ENCODE measurements around the gene MTPN.

MTPN gene

GRCh38 chr7:135956393-135956792 lies 20.8 kb downstream of the MTPN start:
- DNase-seq (ENCODE audit: low read depth), result no peak

DNA sequence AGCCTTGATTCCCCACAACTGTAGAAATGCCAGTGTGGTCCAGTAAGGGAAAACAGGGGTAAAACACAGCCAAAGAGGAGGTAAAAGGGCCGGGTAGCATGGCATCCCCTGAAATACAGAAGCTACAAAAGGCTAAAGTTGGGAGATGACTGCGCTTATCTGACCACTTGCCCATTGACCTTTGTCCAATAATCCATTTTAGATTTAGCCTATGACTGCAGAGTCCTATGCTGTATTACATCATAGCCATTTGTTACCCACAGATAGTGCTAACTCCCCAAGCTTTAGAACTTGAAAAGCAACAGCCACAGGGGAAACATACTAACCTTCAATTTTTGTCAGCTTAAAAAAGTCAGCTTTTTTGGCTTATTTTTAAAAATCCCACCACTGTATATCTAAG lies 26.2 kb downstream of the MTPN start:
- no peak for DNase-seq (ENCODE audit: low read depth)

GRCh38 chr7:135950429-135950828 lies 26.7 kb downstream of the MTPN start:
- DNase-seq (ENCODE audit: low read depth), result no peak

- DNase-seq (ENCODE audit: low read depth), result no peak
Measured at GRCh38 chr7:135946289-135947055, 30.7 kb downstream of the MTPN start.

DNA sequence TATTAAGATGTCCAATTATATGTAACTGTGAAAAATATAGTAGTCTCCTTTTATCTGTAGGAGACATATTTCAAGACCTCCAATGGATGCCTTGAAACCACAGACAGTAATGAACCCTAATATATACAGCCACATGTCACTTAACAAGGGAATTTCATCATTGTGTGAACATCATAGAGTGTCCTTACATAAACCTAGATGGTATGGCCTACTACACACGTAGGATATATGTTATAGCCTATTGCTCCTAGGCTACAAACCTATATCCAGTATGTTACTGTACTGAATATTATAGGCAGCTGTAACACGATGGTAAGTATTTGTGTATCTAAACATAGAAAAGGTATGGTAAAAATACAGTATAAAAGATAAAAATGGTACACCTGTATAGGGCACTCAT lies 32.4 kb downstream of the MTPN start:
- DNase-seq (ENCODE audit: low read depth), result no peak

- no peak for DNase-seq (ENCODE audit: low read depth)
Measured at GRCh38 chr7:135943134-135943879, 33.9 kb downstream of the MTPN start.

DNA sequence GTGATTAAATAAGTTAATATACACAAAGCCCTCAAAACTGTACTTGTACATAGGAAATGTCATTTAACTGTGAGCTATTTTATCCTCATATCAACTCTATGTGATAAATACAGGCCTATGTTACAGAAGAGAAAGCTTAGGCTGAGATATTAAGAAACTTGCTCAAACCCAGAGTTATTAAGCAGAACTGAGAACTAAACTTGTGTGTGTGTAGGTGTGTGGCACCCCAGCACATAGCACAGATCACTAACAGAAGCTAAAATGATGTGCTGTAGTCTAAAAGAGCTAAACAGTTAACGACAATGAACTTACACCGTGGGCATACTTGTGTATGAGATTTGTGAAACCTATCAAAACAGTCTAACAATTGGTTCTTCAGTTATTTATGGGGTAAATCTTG lies 34.5 kb downstream of the MTPN start:
- DNase-seq (ENCODE audit: low read depth), result no peak

DNA sequence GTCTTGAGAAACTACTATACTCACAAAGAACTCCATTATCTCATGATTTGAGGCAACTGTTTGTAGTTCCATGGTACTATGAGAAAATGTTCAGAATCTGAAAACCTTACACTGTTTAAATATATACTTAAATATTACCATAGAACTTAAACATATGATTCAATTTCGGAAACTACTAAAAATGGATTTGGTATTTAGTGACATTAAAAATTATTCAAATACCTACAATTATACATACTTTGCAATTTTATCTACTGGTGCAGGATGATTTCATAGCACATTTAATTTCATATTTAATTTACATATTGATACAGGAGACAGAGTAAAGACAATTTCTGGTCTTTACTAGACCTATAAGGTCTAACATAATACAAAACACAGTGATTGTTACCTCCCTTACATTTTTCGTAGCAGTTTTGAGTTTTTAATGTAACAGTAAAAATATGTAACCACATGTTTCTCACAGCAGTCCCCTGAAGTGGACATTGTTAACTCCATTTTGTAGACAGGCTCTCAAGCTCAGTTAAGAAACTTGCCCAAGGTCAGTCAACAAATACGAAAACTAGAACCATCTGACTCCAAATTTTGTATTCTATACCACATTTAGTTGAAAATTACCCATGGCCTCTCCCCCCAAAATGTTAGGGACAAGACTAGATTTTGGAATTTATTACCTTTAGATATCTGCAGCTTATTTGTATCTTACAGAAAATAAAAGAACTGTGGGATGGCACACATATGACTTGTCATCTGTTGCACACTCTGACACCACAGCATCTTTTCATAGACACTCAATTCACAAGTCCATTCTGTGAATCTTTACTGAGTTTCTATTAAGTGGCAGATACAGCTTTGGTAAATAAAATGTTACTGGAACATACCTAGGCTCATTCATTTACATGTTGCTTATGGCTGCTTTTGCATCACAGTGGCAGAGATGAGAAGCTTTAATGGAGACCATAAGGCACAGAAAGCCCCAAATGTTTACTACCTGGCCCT lies 36.8 kb downstream of the MTPN start:
- DNase-seq (ENCODE audit: low read depth), result no peak

- DNase-seq (ENCODE audit: low read depth), result no peak
Measured at GRCh38 chr7:135939261-135939812, 37.8 kb downstream of the MTPN start.

DNA sequence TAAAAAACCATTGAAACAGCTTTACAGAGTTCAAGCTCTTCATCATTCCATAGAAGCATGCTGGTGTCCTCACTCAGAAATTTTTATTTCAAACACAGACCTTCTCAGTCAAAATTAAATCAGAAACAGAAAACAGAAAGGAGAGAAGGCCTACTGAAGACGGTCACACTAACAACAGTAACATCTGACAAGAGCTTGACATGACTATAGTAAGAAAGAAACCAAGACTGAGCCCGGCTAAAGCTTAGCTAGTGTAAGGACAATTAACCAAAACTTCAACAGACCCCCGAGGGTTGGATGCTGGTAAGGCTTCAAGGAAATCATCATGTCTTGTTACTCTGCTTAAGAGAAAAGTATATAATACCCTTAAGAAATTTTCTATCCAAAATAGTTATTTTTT lies 38.6 kb downstream of the MTPN start:
- no peak for DNase-seq (ENCODE audit: low read depth)

DNA sequence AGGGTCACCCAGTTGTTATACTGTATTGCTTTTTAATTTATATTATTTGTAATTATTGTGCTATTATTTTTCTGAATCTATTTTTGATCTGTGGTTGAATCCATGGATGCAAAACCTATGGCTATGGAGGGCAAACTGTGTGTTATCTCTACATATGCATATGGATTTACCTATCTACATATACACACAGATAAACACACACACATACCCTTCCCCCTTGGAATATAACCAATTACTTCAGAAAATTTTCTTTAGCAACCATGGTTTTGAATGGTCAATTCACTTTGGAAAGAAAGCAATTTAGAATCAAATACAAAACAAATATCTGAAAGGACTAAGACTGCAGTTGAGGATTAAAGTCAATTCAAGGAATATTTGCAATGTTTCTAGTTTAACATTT lies 39.1 kb downstream of the MTPN start:
- DNase-seq (ENCODE audit: low read depth), result no peak

DNA sequence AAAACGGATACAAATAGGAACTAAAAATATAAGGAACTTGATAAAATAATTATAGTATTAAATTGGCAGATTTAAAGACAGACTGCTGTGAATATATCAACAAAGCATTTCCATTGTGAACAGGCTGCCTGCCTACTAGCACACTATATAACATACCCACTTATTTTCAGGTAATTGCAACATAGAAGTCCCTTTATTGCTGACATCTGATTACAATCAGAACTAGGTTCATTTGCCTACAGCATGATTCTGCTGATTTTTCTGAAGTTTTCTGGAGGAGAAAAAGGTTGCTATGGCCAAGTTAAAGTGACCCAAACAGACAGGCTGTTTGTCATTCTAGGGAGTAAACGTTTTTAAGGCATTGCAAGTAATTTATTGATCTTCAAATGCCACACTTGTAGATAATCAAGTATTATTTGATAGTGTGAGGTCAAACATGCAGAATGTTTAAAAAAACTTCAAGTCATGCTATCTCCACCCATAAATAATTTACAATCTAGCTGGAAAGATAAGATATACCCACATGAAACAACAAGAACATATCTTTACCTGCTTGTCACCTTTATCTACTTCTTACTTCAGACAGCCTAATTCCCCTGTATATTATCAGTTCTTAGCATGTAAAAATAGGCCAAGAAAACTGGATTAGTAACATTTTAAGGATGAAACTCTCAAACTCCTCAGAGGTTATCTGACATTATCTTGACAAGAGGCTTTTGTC lies 40.5 kb downstream of the MTPN start:
- no peak for DNase-seq (ENCODE audit: low read depth)

DNA sequence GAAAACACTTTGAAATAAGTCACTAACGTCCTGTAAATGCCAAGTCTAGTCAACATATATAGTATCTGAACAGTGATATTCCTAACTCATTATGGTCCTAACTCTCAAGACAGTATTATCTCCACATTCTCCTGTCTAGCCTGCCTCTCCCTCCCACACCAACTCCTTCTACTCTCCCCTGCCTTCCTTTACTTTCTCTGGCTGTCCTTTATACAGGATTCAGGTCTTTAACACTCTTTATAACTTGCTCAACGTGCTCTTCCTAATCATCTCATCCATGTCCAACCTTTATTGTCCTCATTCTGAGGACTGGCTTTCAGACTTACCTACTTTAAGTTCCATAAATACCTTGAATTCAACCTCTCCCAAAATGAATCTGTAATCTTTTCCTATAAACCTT lies 42.5 kb downstream of the MTPN start:
- DNase-seq (ENCODE audit: low read depth), result no peak

DNA sequence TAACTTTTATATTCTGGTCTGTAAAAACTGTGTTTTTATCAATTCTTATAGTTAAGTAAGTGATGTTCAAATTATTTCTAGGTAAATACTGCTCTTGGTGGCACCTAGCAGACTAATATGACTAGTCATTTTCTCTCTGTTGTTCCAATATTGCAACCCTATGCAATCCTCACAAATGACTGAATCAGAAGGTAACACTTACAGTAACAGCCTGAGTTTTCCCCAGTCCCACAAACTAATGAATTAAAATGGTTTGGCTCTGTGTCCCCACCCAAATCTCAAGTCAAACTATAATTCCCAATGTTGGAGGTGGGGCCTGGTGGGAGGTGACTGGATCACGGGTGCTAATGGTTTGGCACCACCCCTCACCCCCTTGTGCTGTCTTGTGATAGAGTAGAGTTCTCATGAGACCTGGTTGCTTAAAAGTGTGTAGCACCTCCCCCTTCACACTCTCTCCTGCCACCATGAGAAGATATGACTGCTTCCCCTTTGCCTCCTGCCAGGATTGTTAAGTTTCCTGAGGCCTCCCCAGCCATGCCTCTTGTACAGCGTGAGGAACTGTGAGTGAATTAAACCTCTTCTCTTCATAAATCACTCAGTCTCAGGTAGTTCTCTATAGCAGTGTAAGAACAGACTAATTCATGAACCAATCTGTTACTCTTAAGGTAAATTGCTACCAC lies 43.5 kb downstream of the MTPN start:
- no peak for DNase-seq (ENCODE audit: low read depth)

- no peak for DNase-seq (ENCODE audit: low read depth)
Measured at GRCh38 chr7:135932131-135932530, 45.0 kb downstream of the MTPN start.

GRCh38 chr7:135930565-135931461 lies 46.3 kb downstream of the MTPN start:
- DNase-seq (ENCODE audit: low read depth), result no peak

- no peak for DNase-seq (ENCODE audit: low read depth)
Measured at GRCh38 chr7:135929722-135930141, 47.4 kb downstream of the MTPN start.

DNA sequence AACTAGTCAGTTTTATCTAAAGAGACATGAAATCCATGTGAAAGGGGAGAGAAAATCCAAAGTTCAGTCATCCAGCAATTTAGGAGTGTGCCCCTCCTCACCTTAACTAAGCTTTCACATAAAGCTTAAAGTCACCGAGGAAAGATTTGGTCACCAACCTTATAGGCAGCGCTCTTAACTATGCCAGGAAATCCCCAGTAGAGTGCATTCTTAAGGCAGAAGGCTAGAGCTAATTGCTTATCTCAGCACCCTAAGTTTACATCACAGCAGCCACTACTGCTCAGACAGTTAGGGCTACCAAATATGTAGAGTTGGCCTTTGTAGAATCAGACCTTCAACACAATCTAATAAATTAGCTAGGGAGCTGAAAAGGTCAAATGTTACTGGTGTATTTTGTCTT lies 47.9 kb downstream of the MTPN start:
- DNase-seq (ENCODE audit: low read depth), result no peak

DNA sequence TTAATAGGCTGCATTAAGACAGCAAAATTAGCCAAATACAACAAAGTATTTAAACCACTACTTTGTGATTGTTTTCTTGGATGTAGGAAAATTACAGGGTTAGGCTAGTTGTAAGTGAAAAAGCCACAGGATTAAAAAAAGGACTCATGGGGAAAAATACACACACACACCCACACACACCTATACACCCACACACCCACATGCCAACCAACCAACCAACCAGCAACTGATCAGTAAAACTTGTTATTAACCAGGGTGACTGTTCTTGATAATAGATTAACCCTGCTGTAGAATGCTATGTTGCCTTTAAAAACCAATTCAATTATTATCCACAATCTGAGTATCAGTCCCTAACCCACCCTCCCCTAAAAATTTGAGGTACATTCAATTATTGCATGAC lies 49.0 kb downstream of the MTPN start:
- no peak for DNase-seq (ENCODE audit: low read depth)

- DNase-seq (ENCODE audit: low read depth), result no peak
Measured at GRCh38 chr7:135925210-135925609, 51.9 kb downstream of the MTPN start.
